ENCODE data around the gene PLTP. TPM values are rescaled to one million over a fixed set of nuclear protein-coding genes. Genes with fewer than 3 reads are reported as not detected.
A peak's percentile ranks its signal among the peaks of the same experiment; 100 is the strongest.

PLTP gene
- total and polyA plus RNA-seq, 2 of the 13 experiments (the other 11 are each of a cell fraction or from before 2014, with no cell fraction given) = 16.9 to 28.6 TPM

DNA sequence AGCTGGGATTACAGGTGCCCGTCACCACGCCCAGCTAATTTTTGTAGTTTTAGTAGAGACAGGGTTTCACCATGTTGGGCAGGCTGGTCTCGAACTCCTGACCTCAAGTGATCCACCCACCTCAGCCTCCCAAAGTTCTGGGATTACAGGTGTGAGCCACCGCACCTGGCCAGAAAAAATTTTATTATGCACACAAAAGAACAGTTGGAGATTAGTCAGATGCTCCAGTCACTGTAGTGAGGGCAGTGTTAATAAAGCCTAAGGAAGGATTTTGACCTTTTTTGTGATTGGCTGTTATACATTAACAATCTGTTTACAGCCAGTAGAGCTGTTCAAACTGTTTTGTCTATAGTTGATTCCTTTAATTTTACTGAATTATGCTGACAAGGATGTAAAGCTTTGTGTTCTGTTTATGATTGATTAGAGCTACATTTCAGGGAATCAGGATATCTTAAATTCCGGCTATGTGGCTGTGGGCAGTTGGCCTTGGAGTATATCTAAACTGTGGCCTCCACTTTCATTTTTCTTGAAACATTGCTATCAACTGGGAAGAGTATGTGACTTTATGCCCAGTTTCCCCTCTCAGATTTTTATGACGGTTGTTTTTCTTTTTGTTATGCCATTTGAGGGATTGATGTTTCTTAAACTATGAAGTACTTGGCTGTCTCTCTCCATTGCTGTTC, 44.7 kb downstream of the PLTP start:
- ATAC-seq (peak; percentile 31; the same call in 2 of the 3 replicates), FAIRE-seq (no peak), DNase-seq (ENCODE audit: low spot score) (no peak)
- ChIA-PET POLR2A (interaction anchor here (1.9 to 4.4 kb wide), 2 partner anchors 14 to 24 kb away, joined by 5 to 24 read pairs; partner anchors contain the start of genes CTSA, NEURL2 and ZSWIM1), CTCF (ENCODE audit: low intra/inter-chr PET ratio, low total read pairs) (no interaction called here)
- Histone ChIP-seq H3K9me3 (ENCODE audit: low read length) (no peaks in the 10 kb centered on the region), H2AFZ (ENCODE audit: low read length) (peak overlapping the region; percentile 24), H3K27me3 (ENCODE audit: control insufficient read depth in 1 of 2, insufficient read depth in 2 of 2, low read length in 2 of 2) (no peaks in the 10 kb centered on the region), H3K4me2 (ENCODE audit: low read depth, low read length) (peak overlapping the region; percentile 41), H3K36me3 (replicated peaks in 1 of 2; ENCODE audit: control insufficient read depth in 1 of 2, insufficient read depth in 2 of 2, low read length in 2 of 2) (no peaks in the 10 kb centered on the region), H3K27ac (ENCODE audit: extremely low read length, insufficient read depth, low read length) (peak overlapping the region; percentile 24), H3K4me1 (ENCODE audit: insufficient read depth, low read length) (peaks cover 66% of the 10 kb centered on the region), H3K4me3 (replicated peaks in 1 of 3; ENCODE audit: insufficient read depth in 1 of 3, low read depth in 2 of 3, low read length in 3 of 3) (no peak overlapping the region), H3K9ac (ENCODE audit: insufficient read depth, low read depth, low read length) (no peak overlapping the region), H4K20me1 (ENCODE audit: insufficient read depth, low read length) (no peaks in the 10 kb centered on the region), H3K79me2 (ENCODE audit: insufficient read depth, low read length) (no peaks in the 10 kb centered on the region)
- no TSS peak for BruUV-seq (replicated peaks)
- intact Hi-C loops (cut with micrococcal nuclease; ENCODE audit: unreplicated experiment) (no loop called here), in situ Hi-C loops (cut with HindIII; ENCODE audit: extremely low pct_ligation_motif_present, low pct_unique_long_range_greater_than_20kb) (no loop called here)
- WGBS (ENCODE audit: low lambda C conversion rate) = 63% methylated on average over 6 of the region's 6 CpGs
- TF ChIP-seq ATRX (CRISPR knock-in tag; IDR thresholded peaks at IDR 0.05; ENCODE audit: borderline replicate concordance) (no peak), ZNF619 (CRISPR knock-in tag; IDR thresholded peaks at IDR 0.05) (no peak), POLR2AphosphoS5 (IDR thresholded peaks at IDR 0.05; ENCODE audit: low read depth, low read length) (no peak), SCMH1 (CRISPR knock-in tag; IDR thresholded peaks at IDR 0.05; ENCODE audit: borderline replicate concordance) (no peak), CHD2 (IDR thresholded peaks at IDR 0.05; ENCODE audit: low read depth, low read length) (no peak), HDAC2 (CRISPR knock-in tag; IDR thresholded peaks at IDR 0.05) (no peak), TARDBP (CRISPR knock-in tag; IDR thresholded peaks at IDR 0.05) (no peak), GABPB1 (CRISPR knock-in tag; IDR thresholded peaks at IDR 0.05) (no peak), HHEX (CRISPR knock-in tag; IDR thresholded peaks at IDR 0.05) (no peak), ZBTB38 (CRISPR knock-in tag; IDR thresholded peaks at IDR 0.05) (no peak), NCOR1 (IDR thresholded peaks at IDR 0.05; ENCODE audit: borderline replicate concordance, low read length) (no peak), PAWR (CRISPR knock-in tag; IDR thresholded peaks at IDR 0.05; ENCODE audit: borderline replicate concordance) (no peak), KDM6A (CRISPR knock-in tag; IDR thresholded peaks at IDR 0.05; ENCODE audit: low read depth) (no peak), GFI1 (CRISPR knock-in tag; IDR thresholded peaks at IDR 0.05; ENCODE audit: borderline replicate concordance) (no peak), ZNF121 (CRISPR knock-in tag; IDR thresholded peaks at IDR 0.05) (no peak), DNMT1 (CRISPR knock-in tag; IDR thresholded peaks at IDR 0.05) (no peak), CENPX (CRISPR knock-in tag; IDR thresholded peaks at IDR 0.05) (no peak), ESRRA (CRISPR knock-in tag; IDR thresholded peaks at IDR 0.05; ENCODE audit: low read depth) (no peak)
- TF ChIP-seq, protein P1, sequence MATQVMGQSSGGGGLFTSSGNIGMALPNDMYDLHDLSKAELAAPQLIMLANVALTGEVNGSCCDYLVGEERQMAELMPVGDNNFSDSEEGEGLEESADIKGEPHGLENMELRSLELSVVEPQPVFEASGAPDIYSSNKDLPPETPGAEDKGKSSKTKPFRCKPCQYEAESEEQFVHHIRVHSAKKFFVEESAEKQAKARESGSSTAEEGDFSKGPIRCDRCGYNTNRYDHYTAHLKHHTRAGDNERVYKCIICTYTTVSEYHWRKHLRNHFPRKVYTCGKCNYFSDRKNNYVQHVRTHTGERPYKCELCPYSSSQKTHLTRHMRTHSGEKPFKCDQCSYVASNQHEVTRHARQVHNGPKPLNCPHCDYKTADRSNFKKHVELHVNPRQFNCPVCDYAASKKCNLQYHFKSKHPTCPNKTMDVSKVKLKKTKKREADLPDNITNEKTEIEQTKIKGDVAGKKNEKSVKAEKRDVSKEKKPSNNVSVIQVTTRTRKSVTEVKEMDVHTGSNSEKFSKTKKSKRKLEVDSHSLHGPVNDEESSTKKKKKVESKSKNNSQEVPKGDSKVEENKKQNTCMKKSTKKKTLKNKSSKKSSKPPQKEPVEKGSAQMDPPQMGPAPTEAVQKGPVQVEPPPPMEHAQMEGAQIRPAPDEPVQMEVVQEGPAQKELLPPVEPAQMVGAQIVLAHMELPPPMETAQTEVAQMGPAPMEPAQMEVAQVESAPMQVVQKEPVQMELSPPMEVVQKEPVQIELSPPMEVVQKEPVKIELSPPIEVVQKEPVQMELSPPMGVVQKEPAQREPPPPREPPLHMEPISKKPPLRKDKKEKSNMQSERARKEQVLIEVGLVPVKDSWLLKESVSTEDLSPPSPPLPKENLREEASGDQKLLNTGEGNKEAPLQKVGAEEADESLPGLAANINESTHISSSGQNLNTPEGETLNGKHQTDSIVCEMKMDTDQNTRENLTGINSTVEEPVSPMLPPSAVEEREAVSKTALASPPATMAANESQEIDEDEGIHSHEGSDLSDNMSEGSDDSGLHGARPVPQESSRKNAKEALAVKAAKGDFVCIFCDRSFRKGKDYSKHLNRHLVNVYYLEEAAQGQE (IDR thresholded peaks at IDR 0.05; ENCODE audit: borderline replicate concordance in 1 of 2, low read depth in 1 of 2, low read length in 2 of 2) = no peak
- TF ChIP-seq, protein P2, sequence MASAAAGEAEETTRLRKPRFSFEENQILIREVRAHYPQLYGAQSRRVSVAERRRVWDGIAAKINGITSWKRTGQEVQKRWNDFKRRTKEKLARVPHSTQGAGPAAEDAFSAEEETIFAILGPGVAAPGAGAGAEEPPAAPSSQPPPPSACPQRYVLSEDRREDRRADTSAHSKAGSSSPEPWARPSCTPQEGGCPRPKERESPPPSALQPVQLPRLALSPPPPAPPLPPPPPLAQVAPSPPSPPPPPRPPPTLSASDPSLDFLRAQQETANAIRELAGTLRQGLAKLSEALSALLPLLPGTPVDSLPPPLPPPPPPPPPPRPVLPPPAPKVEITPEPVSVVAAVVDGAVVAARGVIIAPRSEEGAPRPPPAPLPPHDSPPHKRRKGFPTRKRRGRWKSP (CRISPR knock-in tag; IDR thresholded peaks at IDR 0.05) = no peak
- TF ChIP-seq, protein P3, sequence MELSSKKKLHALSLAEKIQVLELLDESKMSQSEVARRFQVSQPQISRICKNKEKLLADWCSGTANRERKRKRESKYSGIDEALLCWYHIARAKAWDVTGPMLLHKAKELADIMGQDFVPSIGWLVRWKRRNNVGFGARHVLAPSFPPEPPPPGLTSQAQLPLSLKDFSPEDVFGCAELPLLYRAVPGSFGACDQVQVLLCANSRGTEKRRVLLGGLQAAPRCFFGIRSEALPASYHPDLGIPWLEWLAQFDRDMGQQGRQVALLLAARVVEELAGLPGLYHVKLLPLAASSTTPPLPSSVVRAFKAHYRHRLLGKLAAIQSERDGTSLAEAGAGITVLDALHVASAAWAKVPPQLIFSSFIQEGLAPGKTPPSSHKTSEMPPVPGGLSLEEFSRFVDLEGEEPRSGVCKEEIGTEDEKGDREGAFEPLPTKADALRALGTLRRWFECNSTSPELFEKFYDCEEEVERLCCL (CRISPR knock-in tag; IDR thresholded peaks at IDR 0.05; ENCODE audit: borderline replicate concordance) = no peak

Measured in HepG2 (cell line).